Endothelial cell of umbilical vein (primary cell): ENCODE results near the gene ST3GAL4. TPM values are rescaled to one million over a fixed set of nuclear protein-coding genes. Genes with fewer than 3 reads are reported as not detected.

Experiments
- BruUV-seq: library from RNA; stranded (reverse); fragments of 400-500 nt; replicated peaks from 2 replicates; lab custom pipeline; 2021; lab: Mats Ljungman, UMichigan
- CTCF ChIA-PET: fragments of 300-600, 350-600 bp; sonication (Branson Sonifier 250); formaldehyde crosslinking; loops from one replicate; lab custom pipeline; 2021; ENCODE audit warnings: antibody characterized with exemption, inconsistent platforms; lab: Charles Lee
- POLR2A ChIA-PET: fragments of 300-600, 350-600 bp; sonication (Branson Sonifier 250); formaldehyde crosslinking; loops from one replicate; lab custom pipeline; 2021; ENCODE audit warnings: antibody characterized with exemption, inconsistent platforms; lab: Charles Lee
- DNase-seq: peaks from one replicate; pipeline ENCODE4 v3.0.0-alpha.2; 2011; ENCODE audit warnings: low read depth, low spot score
- FAIRE-seq: peaks from 2 replicates; lab custom pipeline; 2011; peaks lifted over from hg19 to GRCh38; lab: Jason Lieb, UNC
- H2AFZ ChIP-seq: 2 replicates; pipeline ENCODE4 v1.6.0; 2012; ENCODE audit warnings: low read depth, low read length, control low read depth, inconsistent platforms
- H3K27ac ChIP-seq: 2 replicates; pipeline ENCODE4 v1.5.1; 2011; ENCODE audit warnings: low read depth, mild to moderate bottlenecking, control low read depth, low read length, moderate library complexity; ENCODE audit not compliant: insufficient read depth
- H3K27me3 ChIP-seq, 2 experiments: 2 replicates each; pipeline versions ENCODE4 v1.6.0 to v1.6.1; 2011; ENCODE audit warnings: low read length in 2 of 2, mixed read lengths in 1 of 2; ENCODE audit not compliant: control insufficient read depth in 2 of 2, insufficient read depth in 2 of 2
- H3K36me3 ChIP-seq, 2 experiments: 2 replicates in 1 of 2; 3 replicates in 1 of 2; pipeline ENCODE4 v1.5.1; 2011; ENCODE audit warnings: low read length in 2 of 2, mild to moderate bottlenecking in 1 of 2, moderate library complexity in 1 of 2; ENCODE audit not compliant: control insufficient read depth in 2 of 2, insufficient read depth in 2 of 2; ENCODE audit errors: extremely low read depth in 1 of 2
- H3K4me1 ChIP-seq: 3 replicates; pipeline ENCODE4 v1.5.1; 2011; ENCODE audit warnings: mild to moderate bottlenecking, low read length; ENCODE audit not compliant: control insufficient read depth, insufficient read depth; ENCODE audit errors: extremely low read depth
- H3K4me2 ChIP-seq: 2 replicates; pipeline ENCODE4 v1.6.1; 2011; ENCODE audit warnings: low read length, control low read depth, mixed read lengths; ENCODE audit not compliant: insufficient read depth
- H3K4me3 ChIP-seq, 3 experiments: fragments of 200-600 bp in 1 of 3; sonication (generic), shearing (Covaris generic) in 1 of 3; replicated peaks in 1 of 3; 2 replicates each; pipeline ENCODE4 v1.5.1; 2011 to 2016; ENCODE audit warnings: control low read depth in 3 of 3, low read length in 3 of 3, mild to moderate bottlenecking in 2 of 3, inconsistent platforms in 1 of 3, low read depth in 1 of 3, moderate library complexity in 1 of 3; ENCODE audit not compliant: insufficient read depth in 1 of 3
- H3K79me2 ChIP-seq: 2 replicates; pipeline ENCODE4 v1.6.0; 2012; ENCODE audit warnings: low read length, inconsistent platforms; ENCODE audit not compliant: control insufficient read depth, insufficient read depth
- H3K9ac ChIP-seq: replicated peaks from 2 replicates; pipeline ENCODE3; 2011; ENCODE audit warnings: low read length, control low read depth; ENCODE audit not compliant: insufficient read depth; ENCODE audit errors: extremely low read depth
- H3K9me1 ChIP-seq: replicated peaks from 3 replicates; pipeline ENCODE4 v1.6.0; 2011; ENCODE audit warnings: mild to moderate bottlenecking, low read length; ENCODE audit not compliant: control insufficient read depth, insufficient read depth; ENCODE audit errors: extremely low read depth
- H3K9me3 ChIP-seq: replicated peaks from 2 replicates; pipeline ENCODE4 v1.5.1; 2012; ENCODE audit warnings: low read length, inconsistent platforms; ENCODE audit not compliant: control insufficient read depth, insufficient read depth
- H4K20me1 ChIP-seq: replicated peaks from 2 replicates; pipeline ENCODE3; 2011; ENCODE audit warnings: mild to moderate bottlenecking, low read length; ENCODE audit not compliant: control insufficient read depth, insufficient read depth; ENCODE audit errors: extremely low read depth
- CTCF ChIP-seq, 2 donors: IDR thresholded peaks; 1 replicate in 1 of 2; 2 replicates in 1 of 2; pipeline ENCODE4 v1.5.1; 2011; ENCODE audit warnings: low read length in 2 of 2, mild to moderate bottlenecking in 2 of 2, moderate library complexity in 2 of 2, control low read depth in 1 of 2, inconsistent platforms in 1 of 2, low read depth in 1 of 2; ENCODE audit not compliant: insufficient read depth in 1 of 2; ENCODE audit errors: extremely low read depth in 1 of 2
- EZH2 ChIP-seq: IDR thresholded peaks from 2 replicates; pipeline ENCODE4 v1.6.1; 2012; ENCODE audit warnings: borderline replicate concordance, low read depth, mild to moderate bottlenecking, moderate library complexity, low read length, inconsistent platforms; ENCODE audit not compliant: severe bottlenecking
- FOS ChIP-seq: IDR thresholded peaks from 2 replicates; pipeline ENCODE4 v1.6.1; 2011; ENCODE audit warnings: mild to moderate bottlenecking, low read length, moderate library complexity, borderline replicate concordance; ENCODE audit not compliant: insufficient read depth
- GATA2 ChIP-seq: IDR thresholded peaks from 2 replicates; pipeline ENCODE4 v1.7.0; 2011; ENCODE audit warnings: low read depth, mild to moderate bottlenecking, moderate library complexity, mixed read lengths, low read length; ENCODE audit not compliant: insufficient read length, insufficient read depth
- JUN ChIP-seq: IDR thresholded peaks from 2 replicates; pipeline ENCODE4 v1.6.1; 2011; ENCODE audit warnings: borderline replicate concordance, low read depth; ENCODE audit not compliant: insufficient read length, insufficient read depth
- MAX ChIP-seq: IDR thresholded peaks from 2 replicates; pipeline ENCODE4 v1.6.1; 2011; ENCODE audit not compliant: insufficient read depth, insufficient read length
- MYC ChIP-seq: IDR thresholded peaks from one replicate; pipeline ENCODE4 v1.6.1; 2011; ENCODE audit warnings: mild to moderate bottlenecking, low read depth, low read length
- POLR2A ChIP-seq: IDR thresholded peaks from 2 replicates; pipeline ENCODE4 v1.6.1; 2012; ENCODE audit warnings: low read depth, mild to moderate bottlenecking, control low read depth, low read length
- POLR2AphosphoS5 ChIP-seq: IDR thresholded peaks from 2 replicates; pipeline ENCODE4 v1.6.1; 2012; ENCODE audit warnings: low read depth, mild to moderate bottlenecking, control low read depth, low read length, moderate library complexity; ENCODE audit not compliant: insufficient read depth
- dilution Hi-C: fragments of 300-500 bp; cut with MboI; formaldehyde crosslinking; loops from one replicate; pipeline ENCODE4 v1.15.0; 2019; ENCODE audit warnings: low sequenced_read_pairs; ENCODE audit not compliant: extremely low pct_ligation_motif_present
- intact Hi-C: fragments of 100-400 bp; cut with micrococcal nuclease; formaldehyde crosslinking; loops from one replicate; pipeline ENCODE4 v1.10.0; 2022
- polyA plus RNA-seq, 4 experiments: library from polyadenylated mRNA; depleted of rRNA in 3 of 4; stranded (reverse) in 3 of 4; unstranded in 1 of 4; fragments of >200 nt; gene quantifications; 2 replicates each; pipeline versions ENCODE4 v1.2.1 to v1.2.3, GENCODE V29; 2011 to 2012; ENCODE audit warnings: missing spikeins in 1 of 4
- total RNA-seq: library from RNA; stranded (reverse); gene quantifications from 2 replicates; pipeline ENCODE4 v1.2.3, GENCODE V29; 2021

ST3GAL4 gene
- total and polyA plus RNA-seq, 2 donors (not counting 3 experiments of a cell fraction or from before 2014, with no cell fraction given): 17.7 to 19.4 TPM

- H4K20me1 ChIP-seq: no peaks in the 10 kb centered on the region
- H3K36me3 ChIP-seq: no peaks in the 10 kb centered on the region
- no peaks in the 10 kb centered on the region for H3K9me3 ChIP-seq
- H3K9ac ChIP-seq: no peak overlapping the region
- no peak overlapping the region for H3K4me2 ChIP-seq
- ChIA-PET CTCF (interaction anchor here (5.1 to 10.7 kb wide), 2 partner anchors 128 to 170 kb away, joined by 64 to 437 read pairs; no protein-coding TSS in a partner anchor), POLR2A (interaction anchor here (0.6 kb wide), 1 partner anchor 11 kb away, joined by 3 read pairs; no protein-coding TSS in a partner anchor)
- no peak overlapping the region for H3K27ac ChIP-seq
- no peaks in the 10 kb centered on the region for H3K4me1 ChIP-seq
- intact Hi-C loops (loop anchor here (5.0 kb wide), 1 partner anchor 104 kb away; no protein-coding TSS in a partner anchor), dilution Hi-C loops (no loop called here)
- no peak overlapping the region for H3K4me3 ChIP-seq
- H3K27me3 ChIP-seq: no peaks in the 10 kb centered on the region
- H3K79me2 ChIP-seq: no peaks in the 10 kb centered on the region
- no TSS peak for BruUV-seq
- TF ChIP-seq CTCF (IDR thresholded peaks at IDR 0.05; ENCODE audit: extremely low read depth in 1 of 2, insufficient read depth in 1 of 2, low read depth in 1 of 2, low read length in 2 of 2) (no peak), FOS (no peak), JUN (no peak), MYC (no peak), EZH2 (no peak), POLR2A (no peak), POLR2AphosphoS5 (no peak), GATA2 (no peak), MAX (no peak)
- DNase-seq (no peak), FAIRE-seq (no peak)
- H3K9me1 ChIP-seq: no peaks in the 10 kb centered on the region
- H2AFZ ChIP-seq: no peak overlapping the region
Observed at GRCh38 chr11:126312961-126313360, 42.5 kb upstream of the ST3GAL4 start.
